HG03558 (cell line): ENCODE measurements around the gene JPH4.

Experiments
- ATAC-seq: cut with Tn5 transposase; IDR thresholded peaks from one replicate; pipeline ENCODE4 v1.9.1; 2021; ENCODE audit warnings: moderate number of reproducible peaks; ENCODE audit not compliant: unreplicated experiment; ENCODE audit errors: extremely low read depth

JPH4 gene

GRCh38 chr14:23566112-23566777, 12.3 kb downstream of the JPH4 start:
- ATAC-seq = no peak

GRCh38 chr14:23565626-23566025, 13.0 kb downstream of the JPH4 start:
- ATAC-seq = no peak

GRCh38 chr14:23564876-23565275, 13.7 kb downstream of the JPH4 start:
- ATAC-seq = no peak

GRCh38 chr14:23564181-23564812, 14.3 kb downstream of the JPH4 start:
- ATAC-seq = no peak

GRCh38 chr14:23563473-23564180, 15.0 kb downstream of the JPH4 start:
- ATAC-seq = no peak

GRCh38 chr14:23562822-23563472, 15.6 kb downstream of the JPH4 start:
- no peak for ATAC-seq

- no peak for ATAC-seq
These were observed 16.4 kb downstream of the JPH4 start for GRCh38 chr14:23561873-23562821.

- no peak for ATAC-seq
These were observed 17.3 kb downstream of the JPH4 start for GRCh38 chr14:23561259-23561658.

GRCh38 chr14:23559926-23560520, 18.6 kb downstream of the JPH4 start:
- no peak for ATAC-seq

- ATAC-seq = no peak
These were observed 19.3 kb downstream of the JPH4 start for GRCh38 chr14:23559010-23559925.

- ATAC-seq = no peak
These were observed 20.1 kb downstream of the JPH4 start for GRCh38 chr14:23558346-23559009.

- ATAC-seq = no peak
These were observed 20.6 kb downstream of the JPH4 start for GRCh38 chr14:23557946-23558345.

- no peak for ATAC-seq
These were observed 21.1 kb downstream of the JPH4 start for GRCh38 chr14:23557521-23557920.

- ATAC-seq = no peak
These were observed 21.7 kb downstream of the JPH4 start for GRCh38 chr14:23556700-23557440.

- ATAC-seq = peak; percentile 58
These were observed 22.5 kb downstream of the JPH4 start, which contains the start of gene THTPA for GRCh38 chr14:23555882-23556699. Gene THTPA (plus strand): TSS chr14:23556271. CDS start chr14:23556758, 487 bp downstream.

- ATAC-seq = no peak
These were observed 23.1 kb downstream of the JPH4 start for GRCh38 chr14:23555533-23555881.
